Anterior cingulate cortex (tissue), 58 donors: ENCODE data around the gene CPSF4L.

Experiments
- DNase-seq, 58 donors: peaks; one replicate each; lab custom pipeline; 2025; lab: John Stamatoyannopoulos, UW

The CPSF4L gene

DNA sequence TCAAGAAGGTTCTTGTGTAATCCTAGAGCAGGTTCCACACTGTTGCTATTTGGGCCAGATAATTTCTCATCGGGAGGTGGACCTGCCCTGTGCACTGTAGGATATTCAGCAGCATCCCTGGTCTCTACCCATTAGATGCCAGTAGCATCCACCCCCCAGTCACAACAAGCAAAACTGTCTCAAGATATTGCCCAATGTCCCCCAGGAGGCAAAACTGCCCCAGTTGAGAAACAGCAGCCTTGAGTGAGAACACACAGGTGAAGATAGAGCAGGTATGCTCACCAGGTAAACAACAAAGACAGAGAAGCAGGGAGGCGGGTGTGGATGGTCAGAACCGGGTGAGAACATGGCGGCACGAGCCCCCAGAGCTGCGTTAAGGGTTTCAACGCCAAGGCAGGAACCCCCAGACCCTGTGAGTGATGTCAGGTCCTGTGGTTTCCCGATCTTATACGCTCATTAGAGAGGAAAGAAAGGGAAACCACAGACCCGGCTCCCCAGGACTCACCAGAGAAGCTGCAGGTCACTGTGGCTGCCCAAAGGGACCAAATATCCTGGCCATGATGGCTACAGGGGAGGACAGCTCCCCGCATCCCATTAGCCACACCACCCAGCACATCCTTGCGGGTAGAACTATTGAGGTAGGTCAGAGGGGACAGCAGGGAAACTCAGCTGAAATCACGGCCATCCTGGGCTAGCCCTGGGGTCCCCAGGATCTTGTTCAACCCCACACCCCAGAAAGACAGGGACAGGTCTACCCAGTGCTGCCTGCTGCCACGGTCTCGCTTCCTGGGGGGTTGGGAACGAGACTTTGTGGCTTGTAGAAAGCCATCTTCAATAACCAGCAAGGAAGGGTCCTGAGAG lies 28.9 kb upstream of the CPSF4L start:
- no peak for DNase-seq

DNA sequence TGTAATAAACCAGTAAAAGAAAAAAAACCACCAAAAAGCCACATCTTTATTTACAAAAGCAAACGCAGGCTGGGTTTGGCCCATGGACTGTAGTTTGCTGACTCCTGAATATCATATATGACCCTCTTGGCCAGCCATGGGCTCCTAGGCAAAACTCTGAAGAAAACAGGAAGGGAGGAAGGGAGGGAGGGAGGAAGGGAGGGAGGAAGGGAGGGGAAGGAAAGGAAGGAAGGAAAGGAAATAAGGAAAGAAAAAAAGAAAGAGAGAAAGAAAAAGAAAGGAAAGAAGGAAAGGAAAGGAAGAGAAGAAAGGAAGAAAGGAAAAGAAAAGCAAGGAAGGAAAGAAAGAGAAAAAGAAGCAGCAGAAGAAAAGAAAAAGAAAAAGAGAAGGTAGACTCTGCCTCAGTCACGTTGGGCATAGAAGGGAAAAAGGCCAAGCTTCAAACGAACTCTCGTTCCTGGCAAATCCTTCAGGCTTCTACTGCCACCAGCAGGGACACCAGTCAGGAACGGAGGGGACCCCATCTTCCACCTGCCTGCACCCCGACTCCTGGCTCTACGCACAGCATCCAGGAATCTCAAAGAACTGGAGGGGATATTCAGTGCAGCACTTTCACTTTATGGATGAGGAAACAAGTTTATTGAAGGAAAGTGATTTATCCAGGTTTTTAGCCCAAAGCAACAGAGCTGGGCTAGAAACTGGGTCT lies 28.0 kb upstream of the CPSF4L start:
- no peak for DNase-seq

DNA sequence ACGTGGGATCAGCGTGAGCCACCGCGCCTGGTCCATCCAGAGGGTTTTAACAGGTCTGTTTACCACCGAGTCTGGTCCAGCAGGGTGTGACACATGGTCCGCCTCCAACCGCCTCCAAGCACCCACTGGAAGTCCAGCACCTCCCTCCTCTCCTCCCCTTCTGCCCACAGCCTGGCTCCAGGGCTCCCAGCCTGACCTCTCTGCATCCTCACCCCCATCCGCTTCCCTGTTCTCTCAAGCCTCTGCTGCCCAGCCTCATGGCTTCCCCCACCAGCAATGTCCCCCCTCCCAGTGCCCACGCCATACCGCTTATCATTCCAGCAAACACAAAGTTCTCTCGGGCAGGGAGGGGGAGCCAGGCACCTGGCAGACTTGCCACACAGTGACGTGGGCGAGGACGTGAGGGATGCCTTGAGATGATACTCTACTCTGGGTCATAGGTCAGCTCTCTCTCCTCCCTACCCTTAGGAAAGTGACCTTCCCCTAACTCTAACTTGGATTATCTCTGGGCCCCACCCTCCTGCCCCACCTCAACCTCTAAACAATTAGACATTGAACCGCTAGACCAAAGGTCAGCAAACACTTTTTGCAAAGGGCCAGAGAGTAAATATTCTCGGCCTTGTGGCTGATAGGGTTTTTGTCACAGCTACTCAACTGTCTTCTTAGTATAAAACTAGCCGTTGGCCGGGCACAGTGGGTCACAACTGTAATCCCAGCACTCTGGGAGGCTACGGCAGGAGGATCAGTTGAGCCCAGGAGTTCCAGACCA lies 27.0 kb upstream of the CPSF4L start:
- no peak for DNase-seq

DNA sequence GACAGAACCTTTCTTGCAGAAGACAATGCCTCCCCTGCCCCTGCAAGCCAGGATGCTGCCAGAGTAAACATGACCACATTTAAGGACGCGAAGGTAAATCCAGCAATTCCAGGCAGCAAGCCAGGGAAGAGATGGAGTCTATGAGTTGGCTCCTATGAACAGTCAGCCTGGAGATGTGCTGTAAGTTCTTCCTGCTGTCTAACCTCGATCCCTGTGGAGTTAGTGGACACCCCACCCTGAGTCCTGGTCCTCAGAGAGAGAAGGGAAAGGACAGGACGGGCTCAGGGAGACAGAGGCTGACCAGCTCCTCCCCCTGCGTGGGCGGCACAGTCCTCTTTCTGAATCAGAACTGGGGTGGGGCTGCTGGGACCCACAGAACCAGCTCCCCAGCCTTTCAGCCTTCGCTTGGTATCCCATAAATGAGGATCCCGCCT lies 25.2 kb upstream of the CPSF4L start:
- no peak for DNase-seq

DNA sequence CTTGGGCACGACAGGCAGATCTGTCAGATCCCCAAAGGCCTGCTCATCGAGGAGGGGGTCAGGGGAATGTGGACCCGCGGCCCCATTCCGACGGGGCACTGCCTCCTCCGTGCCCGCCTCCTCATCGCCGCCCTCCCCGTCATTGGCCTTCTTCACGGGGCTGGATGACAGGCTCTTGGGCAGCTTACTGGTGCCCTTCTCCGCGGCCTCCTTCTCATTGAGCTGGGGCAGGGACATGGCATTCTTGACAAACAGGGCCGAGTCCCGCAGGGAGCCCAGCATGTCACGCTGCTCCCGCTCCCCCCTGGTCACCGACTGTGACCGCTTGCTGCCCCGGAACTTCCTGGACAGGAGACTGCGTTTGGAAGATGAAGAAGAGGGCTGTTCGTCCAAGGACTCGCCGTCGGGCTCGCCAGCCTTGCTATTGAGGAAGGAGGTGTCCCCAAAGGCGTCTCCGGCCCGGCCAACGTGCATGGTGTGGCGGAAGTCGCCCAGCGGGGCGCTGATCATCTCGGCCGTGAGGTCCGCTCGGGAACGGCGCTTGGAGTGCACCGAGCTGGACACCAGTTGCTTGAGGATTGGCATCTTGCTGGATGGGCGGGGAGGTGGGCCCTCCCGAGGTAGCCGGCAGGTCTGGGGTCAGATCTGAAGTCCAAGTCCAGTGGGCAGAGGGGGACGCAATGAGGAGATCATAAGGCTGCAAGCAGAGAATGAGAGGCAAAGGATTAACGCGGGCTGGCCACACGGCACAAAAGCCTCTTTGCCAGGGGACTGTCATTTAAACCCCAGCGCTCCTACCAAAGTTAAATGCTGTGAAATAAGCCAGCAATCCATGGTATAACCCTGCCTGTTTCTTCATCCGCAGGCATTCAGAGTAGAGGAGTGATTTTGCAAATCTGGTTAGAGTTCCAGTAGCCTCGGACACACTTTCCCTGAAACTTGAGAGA lies 24.5 kb upstream of the CPSF4L start:
- no peak for DNase-seq

DNA sequence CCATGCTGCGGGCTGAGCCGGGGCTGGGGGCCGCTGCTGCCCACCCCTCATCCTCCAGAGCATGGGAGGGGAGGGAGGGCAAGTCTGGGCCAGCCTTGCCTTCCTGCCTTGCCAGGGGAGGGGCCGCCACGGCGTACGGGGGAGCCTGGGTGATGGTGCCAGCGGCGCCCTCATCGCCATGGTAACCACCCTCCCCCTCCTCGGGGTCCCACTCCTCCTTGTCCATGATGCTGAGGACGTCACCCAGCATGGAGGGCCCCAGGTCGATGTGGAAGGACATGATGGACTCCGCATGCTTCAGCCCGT lies 23.9 kb upstream of the CPSF4L start:
- DNase-seq = no peak

DNA sequence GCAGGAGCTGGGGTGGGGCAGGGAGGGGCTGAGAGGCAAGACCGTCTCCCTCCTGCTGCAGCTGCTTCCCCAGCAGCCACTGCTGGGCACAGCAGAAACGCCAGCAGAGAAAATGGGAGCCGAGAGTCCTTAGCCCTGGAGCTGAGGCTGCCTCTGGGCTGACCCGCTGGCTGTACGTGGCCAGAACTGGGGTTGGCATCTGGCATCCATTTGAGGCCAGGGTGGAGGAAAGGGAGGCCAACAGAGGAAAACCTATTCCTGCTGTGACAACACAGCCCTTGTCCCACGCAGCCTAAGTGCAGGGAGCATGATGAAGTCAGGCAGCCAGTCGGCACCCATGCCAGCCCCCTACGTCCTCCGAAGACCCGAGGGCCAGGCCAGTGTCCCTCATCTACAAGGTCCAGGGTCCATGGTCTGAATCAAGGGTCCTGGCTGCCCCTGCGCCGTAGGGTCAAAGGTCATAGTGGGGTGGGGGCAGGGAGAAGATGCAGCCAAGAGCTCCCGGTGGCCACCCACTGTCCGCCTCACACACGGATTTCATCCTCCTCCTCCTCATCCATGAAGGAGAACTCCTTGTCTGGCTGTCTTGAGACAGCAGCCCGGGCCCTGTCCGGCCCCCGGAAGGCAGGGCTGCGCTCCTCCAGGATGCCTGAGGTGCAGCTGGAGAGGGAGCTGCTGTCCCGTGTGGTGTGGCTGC lies 23.4 kb upstream of the CPSF4L start:
- DNase-seq = no peak

DNA sequence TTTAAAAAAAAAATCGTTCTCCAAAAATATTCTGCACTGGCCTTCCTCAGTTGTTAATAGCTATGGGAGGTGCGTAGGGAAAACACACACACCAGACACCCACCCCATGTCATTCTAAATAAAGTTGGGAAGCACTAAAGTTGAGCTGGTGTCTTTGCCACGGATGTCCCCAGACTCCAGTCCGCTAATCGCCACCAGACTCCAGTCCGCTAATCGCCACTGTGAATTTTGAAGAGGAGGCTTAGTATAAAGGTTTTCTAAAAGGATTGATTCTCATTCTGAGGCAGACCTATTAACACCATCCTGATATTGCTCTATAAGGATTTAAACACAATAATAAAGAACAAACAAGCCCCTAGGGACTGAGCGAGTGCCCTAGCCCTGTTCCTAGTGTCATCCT lies 22.7 kb upstream of the CPSF4L start:
- no peak for DNase-seq

DNA sequence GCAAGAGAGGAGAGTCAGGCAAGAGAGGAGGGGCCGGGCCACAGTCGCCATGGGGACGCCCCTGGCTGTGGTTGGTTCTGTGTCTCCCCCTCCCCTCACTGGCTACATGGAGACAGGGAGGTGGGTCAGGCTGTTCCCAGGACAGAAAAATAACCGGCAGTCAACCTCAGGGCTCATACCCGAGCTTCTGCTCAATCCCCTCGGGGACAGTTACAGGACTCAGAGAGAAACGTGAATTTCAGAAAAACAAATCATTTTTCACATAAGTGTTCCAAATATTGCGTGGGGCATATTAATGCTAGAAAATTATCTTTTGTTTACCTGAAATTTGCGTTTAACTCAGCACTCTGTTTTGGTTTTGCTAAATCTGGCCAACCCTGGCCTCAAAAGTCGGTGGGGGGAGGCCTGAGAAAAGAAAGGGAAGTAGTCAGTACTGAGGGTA lies 22.2 kb upstream of the CPSF4L start:
- DNase-seq = peak in 15 of 58 donors; percentile 16 to 40 (median 32)

DNA sequence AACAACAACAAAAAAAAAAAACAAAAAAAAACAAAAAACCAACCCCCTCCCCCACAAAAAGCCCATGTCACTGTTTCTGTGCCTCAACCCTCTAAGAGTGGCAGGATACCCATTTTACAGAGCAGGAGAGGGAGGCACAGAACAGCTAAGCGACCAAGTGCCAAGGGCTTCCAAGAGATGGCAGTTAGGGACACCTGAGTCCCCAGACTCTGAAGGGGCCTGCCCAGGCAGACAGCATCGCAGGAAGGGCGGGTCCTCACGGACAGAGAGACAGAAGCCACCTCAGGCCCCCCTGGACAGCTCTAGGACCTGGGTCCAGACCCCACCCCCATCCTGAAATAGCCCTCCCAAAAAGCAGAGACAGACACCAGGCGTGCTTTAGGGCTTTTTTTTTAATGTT lies 21.6 kb upstream of the CPSF4L start:
- DNase-seq = no peak

DNA sequence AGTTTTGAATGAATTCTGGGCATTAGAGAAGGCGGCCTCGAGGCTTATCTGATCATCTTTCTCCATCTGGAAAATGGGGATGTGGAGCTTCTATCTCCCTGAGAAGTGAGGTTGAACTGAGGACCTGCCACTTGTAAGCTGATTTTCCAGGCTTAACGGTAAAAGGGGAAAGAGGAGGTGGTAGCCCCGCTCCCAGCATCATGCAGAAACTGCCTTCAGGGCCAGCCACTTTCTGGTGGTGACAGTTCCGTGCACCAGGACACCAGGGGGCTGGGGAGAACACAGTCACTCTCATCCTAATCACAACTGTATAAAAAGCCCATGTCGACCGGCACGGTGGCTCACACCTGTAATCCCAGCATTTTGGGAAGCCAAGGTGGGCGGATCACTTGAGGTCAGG lies 20.9 kb upstream of the CPSF4L start:
- DNase-seq = no peak

DNA sequence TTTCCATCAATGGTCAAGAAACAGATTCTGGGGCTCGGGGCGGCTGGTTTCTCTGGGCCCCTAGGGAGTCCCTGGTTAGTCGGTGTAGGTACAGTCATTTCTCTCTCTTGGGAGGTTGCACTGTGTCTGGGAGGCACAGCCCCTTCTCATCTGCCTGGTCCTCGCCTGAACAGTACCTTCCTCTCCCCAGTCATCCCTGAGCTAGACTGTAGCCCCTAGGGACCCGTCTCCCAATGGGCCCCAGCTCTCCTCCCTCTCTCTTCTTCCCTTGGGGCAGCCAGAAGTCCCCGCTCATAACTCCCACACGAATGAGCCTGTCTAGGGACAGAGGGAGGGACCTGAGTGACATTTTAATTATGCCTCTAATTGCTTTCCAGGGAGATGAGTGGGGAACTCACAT lies 20.2 kb upstream of the CPSF4L start:
- no peak for DNase-seq

DNA sequence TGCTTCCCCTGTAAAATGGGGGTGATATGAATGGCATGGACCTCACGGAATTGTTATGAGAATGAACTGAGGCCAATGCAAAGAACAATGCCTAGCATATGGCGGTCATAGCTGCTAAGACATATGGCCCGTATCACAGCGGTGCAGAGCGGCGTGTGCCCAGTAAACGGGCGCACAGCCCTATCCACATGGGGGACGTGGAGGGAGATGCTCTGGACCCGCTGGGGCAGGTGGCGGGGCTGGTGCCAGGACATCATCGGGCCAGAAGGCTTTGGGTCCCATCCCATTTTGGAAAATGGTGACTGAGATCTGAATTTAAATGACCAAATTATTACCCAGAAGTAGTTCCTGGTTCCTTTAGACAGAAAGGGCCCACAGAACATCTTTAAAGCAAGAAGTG lies 18.5 kb upstream of the CPSF4L start:
- DNase-seq = no peak

DNA sequence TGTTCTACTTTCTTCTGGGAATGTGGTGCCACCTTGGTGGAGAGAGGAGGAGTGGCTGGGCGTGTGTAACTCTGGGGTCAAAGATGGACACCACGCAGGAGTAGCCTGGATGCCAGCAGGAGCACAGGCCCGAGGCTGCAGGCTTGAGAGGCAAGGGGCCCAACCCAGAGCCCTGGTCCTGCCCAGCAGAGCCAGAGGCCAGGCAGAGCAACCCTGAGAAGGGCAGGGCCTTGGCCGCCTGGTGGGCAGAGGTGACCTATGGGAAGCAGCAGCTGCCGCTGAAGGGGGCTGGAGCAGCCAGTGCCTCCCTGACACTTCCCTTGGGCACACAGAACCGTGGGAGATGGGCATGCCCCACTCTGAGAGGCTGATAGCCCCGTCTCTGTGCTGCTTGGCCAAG lies 18.0 kb upstream of the CPSF4L start:
- DNase-seq = no peak

DNA sequence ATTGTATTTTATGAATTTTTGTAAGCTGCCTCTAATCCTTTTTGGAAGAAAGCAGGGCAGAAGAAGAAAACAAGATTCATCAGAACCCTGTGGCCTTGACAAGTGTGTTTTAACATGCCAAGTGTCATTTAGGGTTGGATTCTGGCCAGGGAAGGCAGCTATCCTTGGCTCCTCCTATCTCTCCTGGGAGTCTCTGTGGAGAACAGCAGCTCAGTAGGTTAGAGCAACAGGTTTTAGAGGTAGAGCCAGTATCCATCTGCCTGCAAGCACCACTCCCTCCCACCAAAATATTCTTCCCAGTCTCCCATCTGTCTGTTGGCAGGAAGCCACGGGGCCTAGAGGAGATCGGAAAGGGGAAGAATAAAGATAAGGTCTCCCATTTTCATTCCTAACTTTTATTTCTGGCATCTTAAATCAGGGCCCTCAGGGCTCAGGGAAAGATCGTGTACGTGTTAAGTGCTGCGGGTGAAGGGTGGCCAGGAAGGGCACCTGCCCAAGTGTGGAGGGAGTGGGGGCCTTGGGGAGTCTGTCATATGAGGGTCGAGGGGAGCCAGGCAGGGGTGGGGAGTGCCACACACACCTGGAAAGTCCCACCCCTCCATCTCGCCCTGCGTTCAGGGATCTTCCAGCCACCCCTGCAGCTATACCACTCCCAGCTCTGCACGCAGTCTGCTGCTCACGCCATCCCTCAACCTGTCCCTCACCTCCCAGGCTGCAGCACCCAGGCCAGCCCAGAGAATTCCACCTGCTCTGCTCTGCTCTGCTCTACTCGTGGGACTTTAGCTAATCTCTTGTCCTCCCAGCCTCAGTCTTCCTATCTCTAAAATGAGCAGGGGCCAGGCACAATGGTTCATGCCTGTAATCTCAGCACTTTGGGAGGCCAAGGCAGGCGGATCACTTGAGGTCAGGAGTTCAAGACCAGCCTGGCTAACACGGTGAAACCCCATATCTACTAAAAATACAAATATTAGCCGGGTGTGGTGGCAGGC lies 17.1 kb upstream of the CPSF4L start:
- DNase-seq = peak in 4 of 58 donors; percentile 9 to 70 (median 19)

DNA sequence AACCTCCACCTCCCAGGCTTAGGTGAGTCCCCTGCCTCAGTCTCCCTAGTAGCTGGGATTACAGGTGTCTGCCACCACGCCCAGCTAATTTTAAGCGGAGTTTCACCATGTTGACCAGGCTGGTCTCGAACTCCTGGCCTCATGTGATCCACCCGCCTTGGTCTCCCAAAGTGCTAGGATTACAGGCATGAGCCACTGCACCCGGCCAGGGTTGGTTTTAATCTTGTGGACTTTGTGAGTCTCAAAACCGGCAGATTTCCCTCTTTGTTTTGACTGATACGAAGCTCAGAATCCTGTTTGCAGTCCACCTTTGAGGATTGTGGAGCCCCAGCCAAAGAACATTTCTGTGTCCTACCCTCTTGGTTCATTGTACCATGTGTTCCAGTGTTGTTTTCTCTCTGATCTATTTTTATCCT lies 16.4 kb upstream of the CPSF4L start:
- DNase-seq = peak in 1 of 58 donors; percentile 70

DNA sequence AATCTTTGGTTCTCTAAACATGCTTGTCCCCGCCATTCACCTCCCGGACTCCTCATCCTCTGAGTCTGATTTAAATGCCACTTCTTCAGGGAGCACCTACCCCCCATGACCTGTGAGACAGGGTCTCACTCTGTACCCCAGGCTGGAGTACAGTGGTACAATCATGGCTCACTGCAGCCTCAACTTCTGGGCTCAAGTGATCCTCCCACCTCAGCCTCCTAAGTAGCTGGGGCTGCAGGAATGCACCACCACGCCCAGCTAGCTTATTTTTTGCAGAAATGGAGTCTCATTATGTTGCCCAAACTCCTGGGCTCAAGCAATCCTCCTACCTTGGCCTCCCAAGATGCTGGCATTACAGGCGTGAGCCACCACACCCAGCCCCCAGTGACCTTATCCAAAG lies 12.8 kb upstream of the CPSF4L start:
- no peak for DNase-seq

DNA sequence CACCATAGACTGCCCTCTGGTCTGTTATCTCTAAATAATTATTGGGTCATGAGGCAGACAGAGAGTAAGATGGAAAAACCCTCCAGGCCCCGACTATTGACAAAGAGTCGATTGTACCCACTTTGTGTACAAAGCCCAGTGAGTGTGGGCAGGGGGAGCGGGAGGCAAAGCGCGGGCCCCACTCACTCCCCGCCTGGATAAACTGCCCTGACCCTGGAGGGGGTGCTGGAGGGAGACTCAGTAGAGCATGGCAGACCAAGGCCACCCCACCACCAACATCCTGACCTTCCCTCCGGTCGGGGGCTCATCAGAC lies 11.2 kb upstream of the CPSF4L start:
- DNase-seq = peak in 16 of 58 donors; percentile 13 to 66 (median 32)
